ENCODE measurements around the gene LCN2.

GRCh38 chr9:128182893-128183588, 33.8 kb downstream of the LCN2 start:
- TF ChIP-seq EZH2 (IDR thresholded peaks at IDR 0.05) (no peak), POLR2AphosphoS5 (IDR thresholded peaks at IDR 0.05; ENCODE audit: borderline replicate concordance, low read depth, low read length) (no peak), FOXP2 (optimal IDR thresholded peaks at IDR 0.05; ENCODE audit: control extremely low read depth, extremely low read length, insufficient read depth) (no peak)

All from SK-N-MC (cell line).